ENCODE results near the gene ARHGAP15.

ARHGAP15 gene

DNA sequence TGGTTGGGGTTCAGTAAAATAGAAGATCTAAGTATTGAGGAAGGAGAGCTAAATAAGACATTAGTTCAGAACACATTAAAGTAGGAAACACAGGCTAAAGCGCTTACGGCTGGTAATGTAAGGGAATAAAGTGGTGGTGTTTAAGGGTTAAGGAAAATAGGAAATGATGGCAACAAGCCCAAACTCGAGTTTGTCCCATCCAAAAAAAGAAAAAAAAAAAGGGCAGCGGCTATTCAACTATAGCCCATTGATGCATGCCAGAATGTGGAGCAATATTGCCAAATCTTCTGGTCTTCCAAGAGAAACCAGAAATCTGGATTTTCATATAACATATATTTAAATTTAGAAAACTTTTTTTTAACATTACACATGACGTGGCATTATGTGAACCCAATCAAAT, 161.0 kb downstream of the ARHGAP15 start:
- H3K4me2 ChIP-seq (ENCODE audit: low read depth, low read length, poor library complexity, severe bottlenecking) = no peak overlapping the region
- no peak overlapping the region for H3K9ac ChIP-seq (ENCODE audit: low read length)
- no peaks in the 10 kb centered on the region for H3K9me3 ChIP-seq (ENCODE audit: insufficient read depth, low read length)
- no peaks in the 10 kb centered on the region for H3K9me2 ChIP-seq (replicated peaks; ENCODE audit: insufficient read depth, low read length)
- no peak overlapping the region for H2AFZ ChIP-seq (ENCODE audit: low read depth, low read length, severe bottlenecking)
- no peak for TF ChIP-seq EZH2phosphoT487 (conservative IDR thresholded peaks at IDR 0.05; ENCODE audit: low read length)
- TF ChIP-seq, protein P1, sequence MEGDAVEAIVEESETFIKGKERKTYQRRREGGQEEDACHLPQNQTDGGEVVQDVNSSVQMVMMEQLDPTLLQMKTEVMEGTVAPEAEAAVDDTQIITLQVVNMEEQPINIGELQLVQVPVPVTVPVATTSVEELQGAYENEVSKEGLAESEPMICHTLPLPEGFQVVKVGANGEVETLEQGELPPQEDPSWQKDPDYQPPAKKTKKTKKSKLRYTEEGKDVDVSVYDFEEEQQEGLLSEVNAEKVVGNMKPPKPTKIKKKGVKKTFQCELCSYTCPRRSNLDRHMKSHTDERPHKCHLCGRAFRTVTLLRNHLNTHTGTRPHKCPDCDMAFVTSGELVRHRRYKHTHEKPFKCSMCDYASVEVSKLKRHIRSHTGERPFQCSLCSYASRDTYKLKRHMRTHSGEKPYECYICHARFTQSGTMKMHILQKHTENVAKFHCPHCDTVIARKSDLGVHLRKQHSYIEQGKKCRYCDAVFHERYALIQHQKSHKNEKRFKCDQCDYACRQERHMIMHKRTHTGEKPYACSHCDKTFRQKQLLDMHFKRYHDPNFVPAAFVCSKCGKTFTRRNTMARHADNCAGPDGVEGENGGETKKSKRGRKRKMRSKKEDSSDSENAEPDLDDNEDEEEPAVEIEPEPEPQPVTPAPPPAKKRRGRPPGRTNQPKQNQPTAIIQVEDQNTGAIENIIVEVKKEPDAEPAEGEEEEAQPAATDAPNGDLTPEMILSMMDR (IDR thresholded peaks at IDR 0.05; ENCODE audit: insufficient read depth, low read length, poor library complexity, severe bottlenecking) = no peak
- no peaks in the 10 kb centered on the region for H3K36me3 ChIP-seq (ENCODE audit: low read length)
- no peak overlapping the region for H3K4me3 ChIP-seq (ENCODE audit: insufficient read depth, low read length, poor library complexity, severe bottlenecking)
- H3K27ac ChIP-seq (ENCODE audit: low read depth, low read length) = no peak overlapping the region
- no peaks in the 10 kb centered on the region for H3K79me2 ChIP-seq (ENCODE audit: insufficient read depth, low read length)
- no peaks in the 10 kb centered on the region for H3F3A ChIP-seq (ENCODE audit: insufficient read depth)
- no peaks in the 10 kb centered on the region for H4K20me1 ChIP-seq (ENCODE audit: low read depth, low read length)
- no peaks in the 10 kb centered on the region for H3K27me3 ChIP-seq (ENCODE audit: low read length)

DNA sequence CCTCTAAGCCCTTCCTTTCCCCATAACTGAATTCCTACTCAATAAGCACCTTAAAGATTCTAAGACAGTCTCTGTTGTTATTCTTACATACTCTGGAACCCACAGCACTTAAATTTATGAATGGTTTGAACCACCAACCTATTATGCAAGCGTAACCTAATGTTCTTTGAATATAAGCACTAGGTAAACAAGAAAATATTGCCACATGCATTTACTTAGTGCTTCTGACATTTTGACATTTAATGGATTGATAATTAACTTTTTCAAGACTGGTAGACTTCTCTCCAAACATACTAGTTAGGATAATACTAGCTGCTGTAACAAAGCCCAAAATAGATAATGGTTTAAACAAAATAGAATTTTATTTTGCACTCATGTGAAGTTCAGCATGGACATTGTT, 164.8 kb downstream of the ARHGAP15 start:
- Histone ChIP-seq H3K9me3 (ENCODE audit: insufficient read depth, low read length) (no peaks in the 10 kb centered on the region), H3K79me2 (ENCODE audit: insufficient read depth, low read length) (no peaks in the 10 kb centered on the region), H3K9me2 (replicated peaks; ENCODE audit: insufficient read depth, low read length) (no peaks in the 10 kb centered on the region), H3K4me3 (ENCODE audit: insufficient read depth, low read length, poor library complexity, severe bottlenecking) (no peak overlapping the region), H3K36me3 (ENCODE audit: low read length) (no peaks in the 10 kb centered on the region), H3K9ac (ENCODE audit: low read length) (no peak overlapping the region), H3K27me3 (ENCODE audit: low read length) (no peaks in the 10 kb centered on the region), H2AFZ (ENCODE audit: low read depth, low read length, severe bottlenecking) (no peak overlapping the region), H4K20me1 (ENCODE audit: low read depth, low read length) (no peaks in the 10 kb centered on the region), H3K27ac (ENCODE audit: low read depth, low read length) (no peak overlapping the region), H3F3A (ENCODE audit: insufficient read depth) (no peaks in the 10 kb centered on the region), H3K4me2 (ENCODE audit: low read depth, low read length, poor library complexity, severe bottlenecking) (no peak overlapping the region)
- TF ChIP-seq, protein P1 (IDR thresholded peaks at IDR 0.05; ENCODE audit: insufficient read depth, low read length, poor library complexity, severe bottlenecking) = no peak
- no peak for TF ChIP-seq EZH2phosphoT487 (conservative IDR thresholded peaks at IDR 0.05; ENCODE audit: low read length)

DNA sequence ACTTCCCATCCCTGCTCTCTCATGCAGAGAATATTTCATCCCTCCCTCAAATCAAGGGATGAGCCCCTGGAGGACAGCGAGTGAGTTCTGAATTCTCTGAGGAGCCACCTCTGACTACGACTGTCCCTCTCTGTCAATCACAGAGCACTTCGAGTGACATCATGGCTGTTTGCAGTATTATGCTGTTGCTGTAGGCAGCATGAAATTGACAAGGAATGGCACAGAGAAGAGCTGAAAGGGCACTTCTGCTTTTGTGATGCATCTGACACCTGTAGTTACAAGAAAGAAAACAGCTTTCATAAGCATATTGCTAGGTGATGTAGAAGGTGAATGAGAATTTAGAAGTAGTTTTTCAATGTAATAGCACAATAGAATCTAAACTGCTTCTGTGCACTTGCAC, 166.9 kb downstream of the ARHGAP15 start:
- H3K27me3 ChIP-seq (ENCODE audit: low read length) = no peaks in the 10 kb centered on the region
- H3K27ac ChIP-seq (ENCODE audit: low read depth, low read length) = no peak overlapping the region
- no peaks in the 10 kb centered on the region for H3K79me2 ChIP-seq (ENCODE audit: insufficient read depth, low read length)
- H4K20me1 ChIP-seq (ENCODE audit: low read depth, low read length) = no peaks in the 10 kb centered on the region
- no peaks in the 10 kb centered on the region for H3K9me3 ChIP-seq (ENCODE audit: insufficient read depth, low read length)
- H2AFZ ChIP-seq (ENCODE audit: low read depth, low read length, severe bottlenecking) = no peak overlapping the region
- no peaks in the 10 kb centered on the region for H3K9me2 ChIP-seq (replicated peaks; ENCODE audit: insufficient read depth, low read length)
- no peak overlapping the region for H3K4me3 ChIP-seq (ENCODE audit: insufficient read depth, low read length, poor library complexity, severe bottlenecking)
- H3K9ac ChIP-seq (ENCODE audit: low read length) = no peak overlapping the region
- H3K4me2 ChIP-seq (ENCODE audit: low read depth, low read length, poor library complexity, severe bottlenecking) = no peak overlapping the region
- no peaks in the 10 kb centered on the region for H3K36me3 ChIP-seq (ENCODE audit: low read length)
- H3F3A ChIP-seq (ENCODE audit: insufficient read depth) = no peaks in the 10 kb centered on the region
- TF ChIP-seq EZH2phosphoT487 (conservative IDR thresholded peaks at IDR 0.05; ENCODE audit: low read length) = no peak
- TF ChIP-seq, protein P1 (IDR thresholded peaks at IDR 0.05; ENCODE audit: insufficient read depth, low read length, poor library complexity, severe bottlenecking) = no peak

All from SU-DHL-6 (cell line).